SU-DHL-6 (cell line): Measurements from ENCODE around the gene PC.

Experiments
- H2AFZ ChIP-seq: fragments of 200-600 bp; sonication (generic); 2 replicates; pipeline ENCODE4 v1.6.1; 2014; ENCODE audit warnings: low read depth, mild to moderate bottlenecking, moderate library complexity, mixed read lengths, antibody characterized with exemption, low read length; ENCODE audit not compliant: severe bottlenecking
- H3F3A ChIP-seq: fragments of 200-600 bp; shearing (Covaris generic); 2 replicates; pipeline ENCODE4 v1.6.0; 2016; ENCODE audit warnings: antibody characterized with exemption, mild to moderate bottlenecking; ENCODE audit not compliant: insufficient read depth
- H3K27ac ChIP-seq: fragments of 200-600 bp; sonication (generic); 2 replicates; pipeline ENCODE4 v1.5.1; 2016; ENCODE audit warnings: low read depth, mild to moderate bottlenecking, low read length, moderate library complexity, mixed read lengths
- H3K27me3 ChIP-seq: fragments of 200-600 bp; sonication (generic), shearing (Covaris generic); 2 replicates; pipeline ENCODE4 v1.6.0; 2014; ENCODE audit warnings: mild to moderate bottlenecking, low read length
- H3K36me3 ChIP-seq: fragments of 200-600 bp; sonication (generic); 2 replicates; pipeline ENCODE4 v1.6.1; 2014; ENCODE audit warnings: mild to moderate bottlenecking, low read length, mixed read lengths
- H3K4me2 ChIP-seq: fragments of 300-600, 200-600 bp; shearing (Covaris generic), sonication (generic); 2 replicates; pipeline ENCODE4 v1.6.0; 2014; ENCODE audit warnings: low read length, low read depth, mild to moderate bottlenecking; ENCODE audit not compliant: poor library complexity, severe bottlenecking
- H3K4me3 ChIP-seq: fragments of 200-600 bp; sonication (generic); 2 replicates; pipeline ENCODE4 v1.5.1; 2014; ENCODE audit warnings: antibody characterized with exemption, low read length, mild to moderate bottlenecking, mixed read lengths; ENCODE audit not compliant: insufficient read depth, poor library complexity, severe bottlenecking
- H3K79me2 ChIP-seq: fragments of 200-600 bp; sonication (generic); 2 replicates; pipeline ENCODE4 v1.6.1; 2014; ENCODE audit warnings: mild to moderate bottlenecking, low read length, moderate library complexity; ENCODE audit not compliant: insufficient read depth
- H3K9ac ChIP-seq: fragments of 200-600 bp; sonication (generic); 2 replicates; pipeline ENCODE4 v1.7.0; 2014; ENCODE audit warnings: mild to moderate bottlenecking, low read length
- H3K9me2 ChIP-seq: fragments of 200-600 bp; sonication (generic); replicated peaks from 2 replicates; pipeline ENCODE4 v1.6.1; 2014; ENCODE audit warnings: low read length; ENCODE audit not compliant: insufficient read depth
- H3K9me3 ChIP-seq: fragments of 200-600 bp; sonication (generic); 2 replicates; pipeline ENCODE4 v1.6.1; 2014; ENCODE audit warnings: low read length, mixed read lengths; ENCODE audit not compliant: insufficient read depth
- H4K20me1 ChIP-seq: fragments of 200-600 bp; sonication (generic); 2 replicates; pipeline ENCODE4 v1.6.1; 2014; ENCODE audit warnings: low read depth, mild to moderate bottlenecking, antibody characterized with exemption, low read length, moderate library complexity, mixed read lengths
- CTCF ChIP-seq: fragments of 200-600 bp; sonication (generic); IDR thresholded peaks from one replicate; pipeline ENCODE4 v1.5.1; 2017; ENCODE audit warnings: antibody characterized with exemption, mild to moderate bottlenecking, low read length, moderate library complexity; ENCODE audit not compliant: insufficient read depth, poor library complexity, severe bottlenecking
- EZH2phosphoT487 ChIP-seq: fragments of 200-600 bp; sonication (generic), shearing (Covaris generic); conservative IDR thresholded peaks from 2 replicates; pipeline ENCODE4 v1.6.1; 2018; ENCODE audit warnings: mild to moderate bottlenecking, antibody characterized with exemption, low read length, moderate library complexity, mixed read lengths

The PC gene

GRCh38 chr11:66933531-66933930, 24.7 kb downstream of the PC start:
- Histone ChIP-seq H4K20me1 (no peaks in the 10 kb centered on the region), H2AFZ (no peak overlapping the region), H3K9me3 (no peaks in the 10 kb centered on the region), H3K9me2 (no peaks in the 10 kb centered on the region), H3F3A (no peaks in the 10 kb centered on the region), H3K9ac (no peak overlapping the region), H3K4me3 (no peak overlapping the region), H3K4me2 (no peak overlapping the region), H3K27me3 (no peaks in the 10 kb centered on the region), H3K79me2 (no peaks in the 10 kb centered on the region), H3K36me3 (no peaks in the 10 kb centered on the region), H3K27ac (no peak overlapping the region)
- TF ChIP-seq CTCF (no peak), EZH2phosphoT487 (no peak)

- Histone ChIP-seq H3K27ac (no peak overlapping the region), H3K9ac (no peak overlapping the region), H3K79me2 (no peaks in the 10 kb centered on the region), H3K27me3 (no peaks in the 10 kb centered on the region), H4K20me1 (no peaks in the 10 kb centered on the region), H3F3A (no peaks in the 10 kb centered on the region), H3K9me3 (no peaks in the 10 kb centered on the region), H3K4me3 (no peak overlapping the region), H3K9me2 (no peaks in the 10 kb centered on the region), H2AFZ (no peak overlapping the region), H3K36me3 (no peaks in the 10 kb centered on the region), H3K4me2 (no peak overlapping the region)
- no peak for TF ChIP-seq EZH2phosphoT487
- TF ChIP-seq CTCF: no peak
These were observed 25.6 kb downstream of the PC start for GRCh38 chr11:66932543-66932942.

GRCh38 chr11:66929753-66930152, 28.4 kb downstream of the PC start:
- no peaks in the 10 kb centered on the region for H3K9me3 ChIP-seq
- H2AFZ ChIP-seq: no peak overlapping the region
- no peak overlapping the region for H3K4me2 ChIP-seq
- TF ChIP-seq EZH2phosphoT487: no peak
- TF ChIP-seq CTCF: no peak
- no peaks in the 10 kb centered on the region for H4K20me1 ChIP-seq
- no peaks in the 10 kb centered on the region for H3K9me2 ChIP-seq
- no peaks in the 10 kb centered on the region for H3K79me2 ChIP-seq
- H3K27me3 ChIP-seq: no peaks in the 10 kb centered on the region
- H3K27ac ChIP-seq: no peak overlapping the region
- H3K4me3 ChIP-seq: no peak overlapping the region
- H3F3A ChIP-seq: no peaks in the 10 kb centered on the region
- H3K36me3 ChIP-seq: no peaks in the 10 kb centered on the region
- no peak overlapping the region for H3K9ac ChIP-seq
